Mesendoderm (in vitro differentiated cells): ENCODE data around the gene AGBL4.

Experiments
- DNase-seq: peaks from one replicate; pipeline ENCODE4 v3.0.0; 2013
- H2AK5ac ChIP-seq: 2 replicates; pipeline ENCODE4 v1.6.1; 2013; ENCODE audit warnings: low read length, inconsistent platforms
- H2BK120ac ChIP-seq: 2 replicates; pipeline ENCODE4 v1.6.1; 2013; ENCODE audit warnings: low read depth, mild to moderate bottlenecking, low read length, moderate library complexity, mixed read lengths
- H2BK15ac ChIP-seq: replicated peaks from 2 replicates; pipeline ENCODE4 v1.6.1; 2013; ENCODE audit warnings: low read depth, mild to moderate bottlenecking, moderate library complexity
- H2BK5ac ChIP-seq: 2 replicates; pipeline ENCODE4 v1.6.1; 2013; ENCODE audit warnings: low read length, inconsistent platforms
- H3K18ac ChIP-seq: 2 replicates; pipeline ENCODE4 v1.6.1; 2013; ENCODE audit warnings: mild to moderate bottlenecking, low read length, mixed read lengths
- H3K23ac ChIP-seq: one replicate; pipeline ENCODE4 v1.6.1; 2013; ENCODE audit warnings: low read length
- H3K27ac ChIP-seq: 2 replicates; pipeline ENCODE4 v1.5.1; 2013; ENCODE audit warnings: low read depth, mild to moderate bottlenecking, inconsistent platforms, low read length, moderate library complexity
- H3K27me3 ChIP-seq: 2 replicates; pipeline ENCODE4 v1.6.1; 2013; ENCODE audit warnings: low read length, control low read depth, mild to moderate bottlenecking, inconsistent platforms; ENCODE audit not compliant: insufficient read depth, poor library complexity
- H3K36me3 ChIP-seq: 2 replicates; pipeline ENCODE4 v1.6.1; 2013; ENCODE audit warnings: low read length, inconsistent platforms; ENCODE audit not compliant: control insufficient read depth, insufficient read depth
- H3K4ac ChIP-seq: one replicate; pipeline ENCODE4 v1.6.1; 2013; ENCODE audit warnings: low read depth, mild to moderate bottlenecking, low read length, moderate library complexity
- H3K4me1 ChIP-seq: 2 replicates; pipeline ENCODE4 v1.6.1; 2013; ENCODE audit warnings: low read depth, low read length, inconsistent platforms; ENCODE audit not compliant: control insufficient read depth
- H3K4me2 ChIP-seq: 2 replicates; pipeline ENCODE4 v1.6.1; 2013; ENCODE audit warnings: low read length
- H3K4me3 ChIP-seq: 2 replicates; pipeline ENCODE4 v1.5.1; 2013; ENCODE audit warnings: mild to moderate bottlenecking, low read length
- H3K56ac ChIP-seq: one replicate; pipeline ENCODE4 v1.6.1; 2013; ENCODE audit warnings: low read length
- H3K79me1 ChIP-seq: 2 replicates; pipeline ENCODE4 v1.6.1; 2013; ENCODE audit warnings: low read length, inconsistent platforms
- H3K79me2 ChIP-seq: 2 replicates; pipeline ENCODE4 v1.6.1; 2013; ENCODE audit warnings: mild to moderate bottlenecking, low read length; ENCODE audit not compliant: control insufficient read depth, insufficient read depth
- H3K9ac ChIP-seq: 2 replicates; pipeline ENCODE4 v1.6.1; 2013; ENCODE audit warnings: low read length, inconsistent platforms
- H4K5ac ChIP-seq: one replicate; pipeline ENCODE4 v1.6.1; 2013; ENCODE audit warnings: low read length
- H4K8ac ChIP-seq: one replicate; pipeline ENCODE4 v1.6.1; 2013; ENCODE audit warnings: low read depth, mild to moderate bottlenecking, control low read depth, low read length, moderate library complexity
- WGBS: extraction: QIAGEN DNeasy Blood & Tissue Kit; methylation state at CpG from one replicate; pipeline ENCODE4 v1.1.7; 2013; ENCODE audit warnings: low lambda C conversion rate, missing lambda C conversion rate; ENCODE audit not compliant: insufficient coverage; ENCODE audit errors: extremely low coverage; 5-methylcytosine and 5-hydroxymethylcytosine counted together

The AGBL4 gene

GRCh38 chr1:48588061-48588460, 1435.7 kb downstream of the AGBL4 start:
- no peak for DNase-seq
- Histone ChIP-seq H3K18ac (no peak overlapping the region), H2BK5ac (no peak overlapping the region), H3K4ac (no peak overlapping the region), H4K5ac (no peak overlapping the region), H3K27ac (no peak overlapping the region), H3K23ac (no peak overlapping the region), H3K27me3 (no peaks in the 10 kb centered on the region), H3K56ac (no peak overlapping the region), H2BK120ac (no peak overlapping the region), H4K8ac (no peak overlapping the region), H3K79me1 (no peaks in the 10 kb centered on the region), H3K4me2 (no peak overlapping the region), H3K36me3 (no peaks in the 10 kb centered on the region), H3K4me3 (no peak overlapping the region), H3K9ac (no peak overlapping the region), H3K79me2 (no peaks in the 10 kb centered on the region), H3K4me1 (no peaks in the 10 kb centered on the region), H2AK5ac (no peak overlapping the region), H2BK15ac (no peak overlapping the region)

GRCh38 chr1:48582408-48582807, 1441.3 kb downstream of the AGBL4 start:
- Histone ChIP-seq H3K23ac (no peak overlapping the region), H3K79me2 (no peaks in the 10 kb centered on the region), H3K27me3 (no peaks in the 10 kb centered on the region), H4K8ac (no peak overlapping the region), H3K27ac (no peak overlapping the region), H3K4ac (no peak overlapping the region), H2BK5ac (no peak overlapping the region), H3K36me3 (no peaks in the 10 kb centered on the region), H2AK5ac (no peak overlapping the region), H3K79me1 (no peaks in the 10 kb centered on the region), H4K5ac (no peak overlapping the region), H3K9ac (no peak overlapping the region), H2BK15ac (no peak overlapping the region), H3K18ac (no peak overlapping the region), H3K4me3 (no peak overlapping the region), H3K4me1 (no peaks in the 10 kb centered on the region), H3K56ac (no peak overlapping the region), H3K4me2 (no peak overlapping the region), H2BK120ac (no peak overlapping the region)
- WGBS = no CpG with 5 or more reads among the region's 3 CpGs
- no peak for DNase-seq

DNA sequence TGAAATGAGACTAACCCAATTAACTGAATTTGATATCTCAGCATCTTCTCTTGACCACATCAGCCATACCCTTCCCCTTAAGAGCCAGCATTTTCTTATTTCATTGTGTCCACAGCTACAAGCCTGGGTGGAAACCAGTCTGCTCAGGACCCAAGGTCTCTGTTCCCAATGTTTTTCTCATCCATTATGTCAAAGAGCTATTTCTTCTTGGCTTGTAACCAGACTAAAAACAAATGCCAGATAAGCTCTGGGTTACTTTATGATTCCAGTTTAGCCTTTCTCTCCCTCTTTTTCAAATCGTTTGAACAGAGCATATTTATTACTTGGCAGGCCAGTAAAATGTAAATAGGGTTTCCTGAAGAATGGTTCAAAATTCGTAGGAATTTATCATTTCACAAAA, 1442.5 kb downstream of the AGBL4 start:
- no CpG with 5 or more reads among the region's 2 CpGs for WGBS
- no peak overlapping the region for H3K23ac ChIP-seq
- H3K27ac ChIP-seq = no peak overlapping the region
- no peak overlapping the region for H2AK5ac ChIP-seq
- H3K4me3 ChIP-seq = no peak overlapping the region
- H3K4me2 ChIP-seq = no peak overlapping the region
- H2BK5ac ChIP-seq = no peak overlapping the region
- no peak overlapping the region for H3K4ac ChIP-seq
- H2BK15ac ChIP-seq = no peak overlapping the region
- no peak overlapping the region for H4K5ac ChIP-seq
- no peaks in the 10 kb centered on the region for H3K27me3 ChIP-seq
- H3K79me1 ChIP-seq = no peaks in the 10 kb centered on the region
- H3K36me3 ChIP-seq = no peaks in the 10 kb centered on the region
- no peak overlapping the region for H4K8ac ChIP-seq
- H3K9ac ChIP-seq = no peak overlapping the region
- no peak for DNase-seq
- H3K79me2 ChIP-seq = no peaks in the 10 kb centered on the region
- no peak overlapping the region for H2BK120ac ChIP-seq
- no peak overlapping the region for H3K56ac ChIP-seq
- H3K4me1 ChIP-seq = no peaks in the 10 kb centered on the region
- no peak overlapping the region for H3K18ac ChIP-seq

DNA sequence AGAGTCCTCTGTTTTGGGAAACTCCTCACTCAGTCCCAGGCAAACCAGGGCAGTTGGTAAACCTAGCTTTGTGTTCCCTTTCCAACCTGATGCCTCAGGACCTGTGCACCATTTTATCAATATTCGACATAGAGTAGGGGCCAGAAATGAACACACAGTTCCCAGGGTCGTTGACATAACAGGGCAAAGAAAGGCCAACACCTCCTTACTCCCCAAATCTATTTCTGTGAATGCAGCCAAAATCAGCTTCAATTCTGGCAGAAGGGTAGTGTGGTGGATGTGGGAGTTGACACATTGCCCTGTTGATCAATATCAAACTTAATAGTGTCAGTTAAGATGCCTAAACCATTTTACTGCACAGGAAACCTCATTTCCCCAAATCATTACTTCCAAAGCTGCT, 1447.2 kb downstream of the AGBL4 start:
- no peak overlapping the region for H3K4me3 ChIP-seq
- DNase-seq = no peak
- H3K4me1 ChIP-seq = no peaks in the 10 kb centered on the region
- no peak overlapping the region for H3K56ac ChIP-seq
- no peak overlapping the region for H2AK5ac ChIP-seq
- H3K79me2 ChIP-seq = no peaks in the 10 kb centered on the region
- no peak overlapping the region for H2BK15ac ChIP-seq
- no peak overlapping the region for H3K4me2 ChIP-seq
- H3K4ac ChIP-seq = no peak overlapping the region
- H2BK5ac ChIP-seq = no peak overlapping the region
- no peaks in the 10 kb centered on the region for H3K36me3 ChIP-seq
- H3K79me1 ChIP-seq = no peaks in the 10 kb centered on the region
- no peak overlapping the region for H4K5ac ChIP-seq
- no CpG with 5 or more reads among the region's 2 CpGs for WGBS
- H3K18ac ChIP-seq = no peak overlapping the region
- no peak overlapping the region for H2BK120ac ChIP-seq
- H3K9ac ChIP-seq = no peak overlapping the region
- H3K23ac ChIP-seq = no peak overlapping the region
- no peaks in the 10 kb centered on the region for H3K27me3 ChIP-seq
- no peak overlapping the region for H3K27ac ChIP-seq
- H4K8ac ChIP-seq = no peak overlapping the region

DNA sequence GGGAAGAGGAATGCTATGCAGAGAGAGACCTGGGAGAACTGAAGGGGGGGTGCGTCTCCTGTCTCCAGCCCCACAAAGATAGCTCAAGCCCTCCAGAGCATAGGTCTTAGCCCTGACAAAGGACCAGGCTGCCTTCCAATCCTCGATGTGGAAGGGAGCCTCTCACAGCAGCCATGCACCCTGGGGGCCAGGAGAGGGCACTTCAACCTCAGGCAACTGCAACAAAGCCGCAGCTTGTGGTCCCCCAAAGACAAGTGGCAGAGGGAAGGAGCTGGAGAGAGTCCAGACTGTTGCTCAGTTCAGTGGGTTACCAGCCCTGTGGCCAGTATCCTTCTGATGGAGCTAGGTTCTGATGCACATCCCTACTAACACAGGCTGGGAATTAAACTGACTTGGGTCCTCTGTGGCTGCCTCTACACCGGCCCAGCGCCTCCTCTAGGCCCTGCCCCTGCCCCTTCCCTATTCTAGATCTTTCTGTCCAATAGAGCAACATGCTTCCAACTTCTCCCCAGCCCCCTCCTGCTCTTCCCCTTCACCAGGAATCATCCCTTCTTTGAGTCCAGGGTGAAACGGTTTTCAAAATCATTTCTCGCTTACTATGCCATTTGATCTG, 1451.0 kb downstream of the AGBL4 start:
- H3K4me3 ChIP-seq = no peak overlapping the region
- no peak overlapping the region for H2BK15ac ChIP-seq
- no peak overlapping the region for H2AK5ac ChIP-seq
- H3K23ac ChIP-seq = no peak overlapping the region
- H3K4me2 ChIP-seq = no peak overlapping the region
- H3K4me1 ChIP-seq = no peaks in the 10 kb centered on the region
- WGBS = no CpG with 5 or more reads among the region's 7 CpGs
- peak; percentile 90 for DNase-seq
- H3K36me3 ChIP-seq = no peaks in the 10 kb centered on the region
- H3K79me1 ChIP-seq = no peaks in the 10 kb centered on the region
- no peak overlapping the region for H3K18ac ChIP-seq
- no peak overlapping the region for H4K5ac ChIP-seq
- no peaks in the 10 kb centered on the region for H3K27me3 ChIP-seq
- H2BK5ac ChIP-seq = no peak overlapping the region
- H3K27ac ChIP-seq = no peak overlapping the region
- H2BK120ac ChIP-seq = no peak overlapping the region
- H3K79me2 ChIP-seq = no peaks in the 10 kb centered on the region
- H3K9ac ChIP-seq = no peak overlapping the region
- no peak overlapping the region for H3K56ac ChIP-seq
- H3K4ac ChIP-seq = no peak overlapping the region
- no peak overlapping the region for H4K8ac ChIP-seq

- Histone ChIP-seq H4K8ac (no peak overlapping the region), H3K79me2 (no peaks in the 10 kb centered on the region), H3K79me1 (no peaks in the 10 kb centered on the region), H2BK120ac (no peak overlapping the region), H3K4me3 (no peak overlapping the region), H3K36me3 (no peaks in the 10 kb centered on the region), H2AK5ac (no peak overlapping the region), H3K23ac (no peak overlapping the region), H3K27me3 (no peaks in the 10 kb centered on the region), H3K4me2 (no peak overlapping the region), H3K9ac (no peak overlapping the region), H3K4me1 (no peaks in the 10 kb centered on the region), H4K5ac (no peak overlapping the region), H3K4ac (no peak overlapping the region), H2BK5ac (no peak overlapping the region), H3K27ac (no peak overlapping the region), H2BK15ac (no peak overlapping the region), H3K18ac (no peak overlapping the region), H3K56ac (no peak overlapping the region)
- WGBS = 100% methylated on average over 1 of the region's 4 CpGs
- no peak for DNase-seq
Measured at GRCh38 chr1:48572134-48572533, 1451.6 kb downstream of the AGBL4 start.
